Left renal cortex interstitium (tissue), 4 donors: ENCODE data around the gene PCDHGB6. TPM values are rescaled to one million over a fixed set of nuclear protein-coding genes. Genes with fewer than 3 reads are reported as not detected.
"Not testable (repeated sequence)": the region's sequence is repeated elsewhere in the genome, so short reads cannot be mapped to it uniquely, and the experiment has no call there.

Experiments used
- DNase-seq, 4 donors: peaks; one replicate each; pipeline ENCODE4 v3.0.0-alpha.2; 2013; ENCODE audit warnings: low read depth in 4 of 4, low spot score in 2 of 4, missing footprints in 1 of 4
- polyA plus RNA-seq, 4 donors: library from polyadenylated mRNA; unstranded; fragments of 120-200 nt; gene quantifications; one replicate each; pipeline ENCODE4 v1.2.1, GENCODE V29; 2013; ENCODE audit not compliant: insufficient read length in 4 of 4

Gene PCDHGB6
- polyA plus RNA-seq, 4 donors, result 6.3 to 7.9 (median 7.4) TPM

- DNase-seq, result not testable (repeated sequence)
Measured at GRCh38 chr5:141387557-141388311, 20.1 kb upstream of the PCDHGB6 start, which contains the start of gene PCDHGB4. Gene PCDHGB4, plus strand, starts transcription at chr5:141387698. Its CDS starts 187 bp downstream, at chr5:141387885.

- no peak for DNase-seq
Measured at GRCh38 chr5:141388661-141389060, 19.2 kb upstream of the PCDHGB6 start.

GRCh38 chr5:141389153-141390042 lies 18.4 kb upstream of the PCDHGB6 start:
- DNase-seq, result no peak

- DNase-seq, result no peak
Measured at GRCh38 chr5:141392429-141393198, 15.2 kb upstream of the PCDHGB6 start, which contains the start of gene PCDHGA8. Gene PCDHGA8, plus strand, starts transcription at chr5:141392633. Its CDS starts 181 bp downstream, at chr5:141392814.

- no peak for DNase-seq
Measured at GRCh38 chr5:141393267-141393666, 14.6 kb upstream of the PCDHGB6 start.

GRCh38 chr5:141394401-141395187 lies 13.2 kb upstream of the PCDHGB6 start:
- not testable (repeated sequence) for DNase-seq

- DNase-seq, result not testable (repeated sequence)
Measured at GRCh38 chr5:141397756-141398551, 9.9 kb upstream of the PCDHGB6 start, which contains the start of gene PCDHGB5. Gene PCDHGB5, plus strand, starts transcription at chr5:141397947. Its CDS starts 181 bp downstream, at chr5:141398128.

- DNase-seq, result no peak
Measured at GRCh38 chr5:141398608-141399007, 9.2 kb upstream of the PCDHGB6 start.

- DNase-seq, result no peak
Measured at GRCh38 chr5:141399555-141400258, 8.1 kb upstream of the PCDHGB6 start.

- no peak for DNase-seq
Measured at GRCh38 chr5:141402553-141403243, 5.1 kb upstream of the PCDHGB6 start, which contains the start of gene PCDHGA9. Gene PCDHGA9, plus strand, starts transcription at chr5:141402778. Its CDS starts 175 bp downstream, at chr5:141402953.

- no peak for DNase-seq
Measured at GRCh38 chr5:141403387-141403786, 4.4 kb upstream of the PCDHGB6 start.

- no peak for DNase-seq
Measured at GRCh38 chr5:141409598-141410306, 1.9 kb downstream of the PCDHGB6 start.

- DNase-seq, result no peak
Measured at GRCh38 chr5:141411575-141411974, 3.8 kb downstream of the PCDHGB6 start.

GRCh38 chr5:141412854-141413539 lies 5.2 kb downstream of the PCDHGB6 start, which contains the start of gene PCDHGA10:
Gene PCDHGA10, plus strand, starts transcription at chr5:141412987. Its CDS starts 189 bp downstream, at chr5:141413176.
- DNase-seq, result no peak

GRCh38 chr5:141413540-141414069 lies 5.8 kb downstream of the PCDHGB6 start:
- no peak for DNase-seq
